HFFc6 (cell line): ENCODE measurements around the gene NFIA. TPM values are rescaled to one million over a fixed set of nuclear protein-coding genes. Genes with fewer than 3 reads are reported as not detected.
"Not testable (repeated sequence)": the region's sequence is repeated elsewhere in the genome, so short reads cannot be mapped to it uniquely, and the experiment has no call there.

Source experiments
- DNase-seq: peaks from one replicate; pipeline ENCODE4 v3.0.0-alpha.2; 2018
- H3K27ac Mint-ChIP-seq: 2 replicates; pipeline ENCODE4 v1.8.0; 2020; ENCODE audit warnings: mild to moderate bottlenecking, mixed read lengths
- H3K27me3 Mint-ChIP-seq: 2 replicates; pipeline ENCODE4 v1.8.0; 2021; ENCODE audit warnings: mild to moderate bottlenecking, moderate library complexity, mixed read lengths; ENCODE audit not compliant: insufficient read depth
- H3K36me3 Mint-ChIP-seq: 2 replicates; pipeline ENCODE4 v1.8.0; 2021; ENCODE audit warnings: low read depth, mixed read lengths
- H3K4me1 Mint-ChIP-seq: 2 replicates; pipeline ENCODE4 v1.8.0; 2020; ENCODE audit warnings: low read depth, mixed read lengths
- H3K4me3 Mint-ChIP-seq: 2 replicates; pipeline ENCODE4 v1.8.0; 2020; ENCODE audit warnings: mild to moderate bottlenecking, moderate library complexity, mixed read lengths
- H3K9me3 Mint-ChIP-seq: 2 replicates; pipeline ENCODE4 v1.8.0; 2020; ENCODE audit warnings: mild to moderate bottlenecking, mixed read lengths
- CTCF ChIP-seq: fragments of 200-600 bp; sonication (generic); IDR thresholded peaks from 2 replicates; pipeline ENCODE4 v1.5.0; 2021; ENCODE audit warnings: antibody characterized with exemption, mild to moderate bottlenecking
- total RNA-seq, 6 experiments: library from RNA; stranded (reverse); fragmentation: NEBNext Ultra II Directional; extraction: Animal tissue kit (Norgen Biotek cat#: 25700); gene quantifications; 2 replicates in 1 of 6; 3 replicates in 5 of 6; pipeline ENCODE4 v1.2.3, GENCODE V29; 2021

NFIA gene
- total RNA-seq, 6 experiments from 2014 or later: 8.5 to 11.3 (median 10.4) TPM

GRCh38 chr1:61462628-61463027 is 380.3 kb downstream of the NFIA start:
- no peak for DNase-seq
- H3K4me3 Mint-ChIP-seq: no peak overlapping the region
- H3K27ac Mint-ChIP-seq: no peak overlapping the region
- no peaks in the 10 kb centered on the region for H3K4me1 Mint-ChIP-seq
- no peaks in the 10 kb centered on the region for H3K36me3 Mint-ChIP-seq
- no peaks in the 10 kb centered on the region for H3K9me3 Mint-ChIP-seq
- no peak for TF ChIP-seq CTCF
- H3K27me3 Mint-ChIP-seq: no peaks in the 10 kb centered on the region

GRCh38 chr1:61463220-61463619 is 380.9 kb downstream of the NFIA start:
- H3K4me1 Mint-ChIP-seq: no peaks in the 10 kb centered on the region
- H3K36me3 Mint-ChIP-seq: no peaks in the 10 kb centered on the region
- H3K9me3 Mint-ChIP-seq: no peaks in the 10 kb centered on the region
- no peaks in the 10 kb centered on the region for H3K27me3 Mint-ChIP-seq
- H3K4me3 Mint-ChIP-seq: no peak overlapping the region
- H3K27ac Mint-ChIP-seq: no peak overlapping the region
- no peak for DNase-seq
- TF ChIP-seq CTCF: no peak

GRCh38 chr1:61467836-61468235 is 385.5 kb downstream of the NFIA start:
- H3K27me3 Mint-ChIP-seq, H3K27ac Mint-ChIP-seq, H3K36me3 Mint-ChIP-seq, H3K4me3 Mint-ChIP-seq, H3K4me1 Mint-ChIP-seq, H3K9me3 Mint-ChIP-seq, DNase-seq: not testable (repeated sequence)

GRCh38 chr1:61469365-61469764 is 387.0 kb downstream of the NFIA start:
- no peak overlapping the region for H3K27ac Mint-ChIP-seq
- no peaks in the 10 kb centered on the region for H3K9me3 Mint-ChIP-seq
- no peak overlapping the region for H3K4me3 Mint-ChIP-seq
- no peak for DNase-seq
- H3K27me3 Mint-ChIP-seq: peaks cover 2% of the 10 kb centered on the region; the same call in 1 of the 2 replicates
- no peak for TF ChIP-seq CTCF
- H3K4me1 Mint-ChIP-seq: peaks cover 7% of the 10 kb centered on the region
- H3K36me3 Mint-ChIP-seq: no peaks in the 10 kb centered on the region

GRCh38 chr1:61472876-61473275 is 390.5 kb downstream of the NFIA start:
- Mint-ChIP-seq H3K4me1 (peaks cover 7% of the 10 kb centered on the region), H3K27ac (no peak overlapping the region), H3K27me3 (peaks cover 2% of the 10 kb centered on the region), H3K9me3 (no peaks in the 10 kb centered on the region), H3K4me3 (no peak overlapping the region), H3K36me3 (no peaks in the 10 kb centered on the region)
- TF ChIP-seq CTCF: no peak
- no peak for DNase-seq

GRCh38 chr1:61474269-61474817 is 392.0 kb downstream of the NFIA start:
- no peak for TF ChIP-seq CTCF
- Mint-ChIP-seq H3K27ac (no peak overlapping the region), H3K36me3 (no peaks in the 10 kb centered on the region)

More at GRCh38 chr1:61474269-61474817, 392.0 kb downstream of the NFIA start:
- H3K4me1 Mint-ChIP-seq: peaks cover 7% of the 10 kb centered on the region
- no peak overlapping the region for H3K4me3 Mint-ChIP-seq
- no peak for DNase-seq
- no peaks in the 10 kb centered on the region for H3K9me3 Mint-ChIP-seq
- peaks cover 2% of the 10 kb centered on the region for H3K27me3 Mint-ChIP-seq
